GM23338 (cell line): ENCODE measurements around the gene SYPL2.

Experiments used
- CTCF ChIP-seq, 2 experiments: fragments of 200-600 bp in 1 of 2; sonication (generic) in 1 of 2; conservative IDR thresholded peaks; 2 replicates each; pipeline versions ENCODE4 v1.5.1 to v1.6.1; 2016 to 2017; ENCODE audit warnings: antibody characterized with exemption in 2 of 2, low read depth in 2 of 2, mild to moderate bottlenecking in 2 of 2, moderate library complexity in 1 of 2
- EZH2 ChIP-seq: fragments of 200-600 bp; sonication (generic); IDR thresholded peaks from one replicate; pipeline ENCODE4 v1.8.0; 2017; ENCODE audit warnings: antibody characterized with exemption, mild to moderate bottlenecking, low read depth; ENCODE audit not compliant: unreplicated experiment
- STAT1 ChIP-seq: IDR thresholded peaks from one replicate; pipeline ENCODE4 v1.6.1; 2016; ENCODE audit warnings: antibody characterized with exemption; ENCODE audit not compliant: unreplicated experiment

- TF ChIP-seq EZH2 (no peak), CTCF (conservative IDR thresholded peaks at IDR 0.05; ENCODE audit: low read depth in 2 of 2) (no peak), STAT1 (no peak)
Observed at GRCh38 chr1:109482242-109482641, 15.9 kb downstream of the SYPL2 start.
